H9 (cell line): ENCODE measurements around the gene RIBC2. TPM values are rescaled to one million over a fixed set of nuclear protein-coding genes. Genes with fewer than 3 reads are reported as not detected.
"Not testable (repeated sequence)": the region's sequence is repeated elsewhere in the genome, so short reads cannot be mapped to it uniquely, and the experiment has no call there.

Source experiments
- DNase-seq: peaks from one replicate; pipeline ENCODE4 v3.0.0-alpha.2; 2017
- H2AFZ ChIP-seq: one replicate; pipeline ENCODE4 v1.6.1; 2013; ENCODE audit warnings: mild to moderate bottlenecking, low read length, control low read depth, moderate library complexity
- H2AK5ac ChIP-seq: 2 replicates; pipeline ENCODE4 v1.6.1; 2013; ENCODE audit warnings: low read length, control low read depth, mixed read lengths; ENCODE audit not compliant: insufficient read length
- H2BK120ac ChIP-seq: one replicate; pipeline ENCODE4 v1.6.1; 2013; ENCODE audit warnings: low read depth, mild to moderate bottlenecking, low read length, control low read depth, inconsistent platforms; ENCODE audit not compliant: poor library complexity, severe bottlenecking
- H2BK12ac ChIP-seq: 2 replicates; pipeline ENCODE4 v1.6.1; 2013; ENCODE audit warnings: low read length, control low read depth, mixed read lengths, low read depth; ENCODE audit not compliant: insufficient read length
- H2BK15ac ChIP-seq: 2 replicates; pipeline ENCODE4 v1.6.1; 2013; ENCODE audit warnings: low read depth, low read length, control low read depth
- H2BK20ac ChIP-seq: one replicate; pipeline ENCODE4 v1.6.1; 2013; ENCODE audit warnings: low read depth, mild to moderate bottlenecking, low read length, control low read depth, inconsistent platforms; ENCODE audit not compliant: poor library complexity, severe bottlenecking
- H2BK5ac ChIP-seq: 2 replicates; pipeline ENCODE4 v1.6.1; 2013; ENCODE audit warnings: low read length, control low read depth, mixed read lengths; ENCODE audit not compliant: insufficient read length
- H3K14ac ChIP-seq: 2 replicates; pipeline ENCODE4 v1.6.1; 2013; ENCODE audit warnings: low read length, control low read depth; ENCODE audit not compliant: insufficient read depth
- H3K18ac ChIP-seq: 2 replicates; pipeline ENCODE4 v1.6.1; 2013; ENCODE audit warnings: low read depth, mild to moderate bottlenecking, mixed read lengths, low read length, control low read depth; ENCODE audit not compliant: insufficient read length
- H3K23ac ChIP-seq: 2 replicates; pipeline ENCODE4 v1.6.1; 2013; ENCODE audit warnings: low read length, control low read depth, mixed read lengths, low read depth; ENCODE audit not compliant: insufficient read length
- H3K23me2 ChIP-seq: 2 replicates; pipeline ENCODE4 v1.6.1; 2013; ENCODE audit warnings: low read depth, mild to moderate bottlenecking, mixed read lengths, low read length, control low read depth; ENCODE audit not compliant: insufficient read length, poor library complexity, severe bottlenecking
- H3K27ac ChIP-seq: 2 replicates; pipeline ENCODE4 v1.5.1; 2013; ENCODE audit warnings: low read length, control low read depth, mixed read lengths, low read depth; ENCODE audit not compliant: insufficient read length
- H3K27me3 ChIP-seq: 2 replicates; pipeline ENCODE4 v1.6.1; 2013; ENCODE audit warnings: low read length, control low read depth, inconsistent platforms; ENCODE audit not compliant: insufficient read depth
- H3K4ac ChIP-seq: 2 replicates; pipeline ENCODE4 v1.6.1; 2013; ENCODE audit warnings: low read depth, mild to moderate bottlenecking, control low read depth, inconsistent platforms, low read length, moderate library complexity
- H3K4me1 ChIP-seq: 2 replicates; pipeline ENCODE4 v1.6.1; 2013; ENCODE audit warnings: low read length, control low read depth, inconsistent platforms; ENCODE audit not compliant: insufficient read depth
- H3K4me2 ChIP-seq: 2 replicates; pipeline ENCODE4 v1.6.1; 2013; ENCODE audit warnings: low read length, control low read depth, mixed read lengths; ENCODE audit not compliant: insufficient read length, insufficient read depth
- H3K56ac ChIP-seq: 2 replicates; pipeline ENCODE4 v1.6.1; 2013; ENCODE audit warnings: low read depth, mild to moderate bottlenecking, mixed read lengths, low read length, control low read depth; ENCODE audit not compliant: insufficient read length
- H3K79me1 ChIP-seq: 2 replicates; pipeline ENCODE4 v1.6.1; 2013; ENCODE audit warnings: low read depth, mild to moderate bottlenecking, moderate library complexity, low read length, control low read depth, inconsistent platforms; ENCODE audit not compliant: insufficient read depth, poor library complexity, severe bottlenecking
- H3K79me2 ChIP-seq: 2 replicates; pipeline ENCODE4 v1.6.1; 2013; ENCODE audit warnings: low read length, control low read depth, inconsistent platforms; ENCODE audit not compliant: insufficient read depth
- H3K9ac ChIP-seq: 2 replicates; pipeline ENCODE4 v1.6.1; 2013; ENCODE audit warnings: low read length, control low read depth, mixed read lengths; ENCODE audit not compliant: insufficient read length; ENCODE audit errors: extremely low read depth
- H3K9me3 ChIP-seq: one replicate; pipeline ENCODE4 v1.6.1; 2013; ENCODE audit warnings: low read depth, low read length, inconsistent platforms; ENCODE audit not compliant: control insufficient read depth
- H3T11ph ChIP-seq: one replicate; pipeline ENCODE4 v1.6.1; 2013; ENCODE audit warnings: mild to moderate bottlenecking, low read length, control low read depth, inconsistent platforms
- H4K20me1 ChIP-seq: one replicate; pipeline ENCODE4 v1.6.1; 2013; ENCODE audit not compliant: control insufficient read depth, insufficient read length, insufficient read depth
- H4K5ac ChIP-seq: 2 replicates; pipeline ENCODE4 v1.6.1; 2013; ENCODE audit warnings: low read depth, mild to moderate bottlenecking, mixed read lengths, low read length, control low read depth; ENCODE audit not compliant: insufficient read length
- H4K8ac ChIP-seq: replicated peaks from 2 replicates; pipeline ENCODE4 v1.6.1; 2013; ENCODE audit warnings: low read length, control low read depth, mixed read lengths, low read depth; ENCODE audit not compliant: insufficient read length
- H4K91ac ChIP-seq: 2 replicates; pipeline ENCODE4 v1.6.1; 2013; ENCODE audit warnings: low read depth, mild to moderate bottlenecking, moderate library complexity, mixed read lengths, low read length, control low read depth; ENCODE audit not compliant: insufficient read length
- H3K27ac Mint-ChIP-seq, 3 experiments: 2 replicates in 2 of 3; 3 replicates in 1 of 3; pipeline ENCODE4 v1.8.0; 2020 to 2021; ENCODE audit warnings: mixed read lengths in 3 of 3, mild to moderate bottlenecking in 1 of 3, moderate library complexity in 1 of 3
- H3K27me3 Mint-ChIP-seq: 2 replicates; pipeline ENCODE4 v1.8.0; 2021; ENCODE audit warnings: low read depth, mild to moderate bottlenecking, moderate library complexity, mixed read lengths
- H3K36me3 Mint-ChIP-seq, 3 experiments: 2 replicates in 2 of 3; 3 replicates in 1 of 3; pipeline ENCODE4 v1.8.0; 2020 to 2021; ENCODE audit warnings: low read depth in 3 of 3, mixed read lengths in 3 of 3; ENCODE audit not compliant: insufficient read depth in 1 of 3
- H3K4me1 Mint-ChIP-seq, 2 experiments: 2 replicates each; pipeline ENCODE4 v1.8.0; 2020; ENCODE audit warnings: mixed read lengths in 2 of 2
- H3K4me3 Mint-ChIP-seq, 2 experiments: 2 replicates in 1 of 2; 3 replicates in 1 of 2; pipeline ENCODE4 v1.8.0; 2020 to 2021; ENCODE audit warnings: mild to moderate bottlenecking in 2 of 2, mixed read lengths in 2 of 2, moderate library complexity in 1 of 2
- H3K9me3 Mint-ChIP-seq, 2 experiments: 2 replicates in 1 of 2; 3 replicates in 1 of 2; pipeline ENCODE4 v1.8.0; 2020; ENCODE audit warnings: mild to moderate bottlenecking in 2 of 2, mixed read lengths in 2 of 2, moderate library complexity in 1 of 2
- CTCF ChIP-seq: fragments of 200-600 bp; sonication (generic); conservative IDR thresholded peaks from 3 replicates; pipeline ENCODE4 v1.8.0; 2021; ENCODE audit warnings: antibody characterized with exemption, mild to moderate bottlenecking
- WGBS: extraction: QIAGEN DNeasy Blood & Tissue Kit; methylation state at CpG from one replicate; pipeline ENCODE4 v1.1.7; 2013; ENCODE audit warnings: missing lambda C conversion rate, low lambda C conversion rate, mixed read lengths; ENCODE audit not compliant: insufficient read length; ENCODE audit errors: extremely low coverage; 5-methylcytosine and 5-hydroxymethylcytosine counted together
- total RNA-seq: library from RNA; stranded (reverse); gene quantifications from 2 replicates; pipeline ENCODE4 v1.2.1, GENCODE V29; 2021

Gene RIBC2
- total RNA-seq, 1 experiment from 2014 or later: 4.1 TPM

GRCh38 chr22:45435544-45436139, 22.1 kb downstream of the RIBC2 start:
- Histone ChIP-seq H2AK5ac (no peak overlapping the region), H2BK15ac (no peak overlapping the region), H2BK12ac (no peak overlapping the region), H2AFZ (no peak overlapping the region), H4K91ac (no peak overlapping the region), H3K27me3 (no peaks in the 10 kb centered on the region), H3K4me1 (no peaks in the 10 kb centered on the region), H3K9me3 (no peaks in the 10 kb centered on the region), H2BK5ac (no peak overlapping the region), H3K14ac (no peak overlapping the region), H3K18ac (no peak overlapping the region), H3K9ac (no peak overlapping the region), H2BK20ac (no peak overlapping the region), H4K20me1 (no peaks in the 10 kb centered on the region), H3K4me2 (no peak overlapping the region), H3K27ac (no peak overlapping the region), H3T11ph (no peak overlapping the region), H4K8ac (no peak overlapping the region), H3K23ac (no peak overlapping the region), H3K79me1 (no peaks in the 10 kb centered on the region), H4K5ac (no peak overlapping the region), H2BK120ac (no peak overlapping the region), H3K79me2 (no peaks in the 10 kb centered on the region), H3K4ac (no peak overlapping the region), H3K23me2 (no peaks in the 10 kb centered on the region), H3K56ac (no peak overlapping the region)
- peaks cover 7 to 12% of the 10 kb centered on the region in 2 experiments for H3K4me1 Mint-ChIP-seq
- no peak overlapping the region for H3K4me3 Mint-ChIP-seq
- H3K36me3 Mint-ChIP-seq: peaks cover 0 to 4% (median 2%) of the 10 kb centered on the region in 3 experiments; a peak in 1 of 7 replicates
- H3K9me3 Mint-ChIP-seq: peaks cover 3 to 4% of the 10 kb centered on the region in 2 experiments; a peak in 3 of 5 replicates
- no CpG with 5 or more reads among the region's 20 CpGs for WGBS
- TF ChIP-seq CTCF: peak; percentile 96
- peak; percentile 92 for DNase-seq
- H3K27me3 Mint-ChIP-seq: peaks cover 2% of the 10 kb centered on the region
- no peak overlapping the region; a peak in 1 of 7 replicates for H3K27ac Mint-ChIP-seq

- H3K4me1 ChIP-seq, H3K27ac ChIP-seq, H4K20me1 ChIP-seq, H4K8ac ChIP-seq, H3K9me3 Mint-ChIP-seq, H4K91ac ChIP-seq, H2BK20ac ChIP-seq, H2BK5ac ChIP-seq, H4K5ac ChIP-seq, DNase-seq, H3K4me3 Mint-ChIP-seq, H2BK12ac ChIP-seq, H2AFZ ChIP-seq, H2AK5ac ChIP-seq, H3K9me3 ChIP-seq, H3K36me3 Mint-ChIP-seq, H2BK15ac ChIP-seq, H3K18ac ChIP-seq, H3K79me2 ChIP-seq, H3K56ac ChIP-seq, H3K9ac ChIP-seq, H3K27ac Mint-ChIP-seq, H3K4ac ChIP-seq, H3K27me3 Mint-ChIP-seq, H3K79me1 ChIP-seq, H3K4me2 ChIP-seq, H3K23ac ChIP-seq, H3K27me3 ChIP-seq, H3K14ac ChIP-seq, H2BK120ac ChIP-seq, H3T11ph ChIP-seq, H3K23me2 ChIP-seq: not testable (repeated sequence)
- H3K4me1 Mint-ChIP-seq: peaks cover 14 to 18% of the 10 kb centered on the region in 2 experiments
- WGBS: no CpG with 5 or more reads among the region's 34 CpGs
Measured at GRCh38 chr22:45436871-45437517, 23.5 kb downstream of the RIBC2 start.
